Stimulated activated naive B cell treated with anti-CD40 and anti-IgM and Interleukin-4, amounts not matched to agents 10 μg/mL and 1 μg/mL and 100 μg/mL, for 72 hours (primary cell): ENCODE measurements around the gene SPACA1.

Experiments used
- ATAC-seq, 2 donors: fragments of 150-1000 bp; cut with Tn5 transposase; replicated peaks; 2 replicates each; pipeline ENCODE4 v1.10.0; 2021; ENCODE audit warnings: moderate library complexity in 1 of 2
- DNase-seq: peaks from one replicate; pipeline ENCODE4 v3.0.0; 2021
- H3K27ac Mint-ChIP-seq: one replicate; pipeline ENCODE4 v1.8.0; 2022; ENCODE audit warnings: mild to moderate bottlenecking, mixed read lengths
- H3K27me3 Mint-ChIP-seq, 2 donors: one replicate each; pipeline ENCODE4 v1.8.0; 2022; ENCODE audit warnings: mixed read lengths in 2 of 2
- H3K36me3 Mint-ChIP-seq, 2 donors: one replicate each; pipeline ENCODE4 v1.8.0; 2022; ENCODE audit warnings: mixed read lengths in 2 of 2, mild to moderate bottlenecking in 1 of 2
- H3K4me1 Mint-ChIP-seq, 2 donors: one replicate each; pipeline ENCODE4 v1.8.0; 2022; ENCODE audit warnings: mixed read lengths in 2 of 2, mild to moderate bottlenecking in 1 of 2
- H3K4me3 Mint-ChIP-seq, 2 donors: one replicate each; pipeline ENCODE4 v1.8.0; 2022; ENCODE audit warnings: mild to moderate bottlenecking in 2 of 2, mixed read lengths in 2 of 2, moderate library complexity in 1 of 2
- H3K9me3 Mint-ChIP-seq, 2 donors: one replicate each; pipeline ENCODE4 v1.8.0; 2022; ENCODE audit warnings: mixed read lengths in 2 of 2, mild to moderate bottlenecking in 1 of 2

Gene SPACA1

GRCh38 chr6:88048578-88048977 is 937 bp downstream of the SPACA1 start:
- H3K36me3 Mint-ChIP-seq, result no peaks in the 10 kb centered on the region
- H3K27ac Mint-ChIP-seq, result no peak overlapping the region
- no peak for ATAC-seq
- peaks cover 5 to 13% of the 10 kb centered on the region in 2 donors for H3K27me3 Mint-ChIP-seq
- DNase-seq, result no peak
- no peak overlapping the region for H3K4me3 Mint-ChIP-seq
- H3K9me3 Mint-ChIP-seq, result no peaks in the 10 kb centered on the region
- H3K4me1 Mint-ChIP-seq, result no peaks in the 10 kb centered on the region

GRCh38 chr6:88050140-88050818 is 2.6 kb downstream of the SPACA1 start:
- Mint-ChIP-seq H3K9me3 (no peaks in the 10 kb centered on the region), H3K27ac (no peak overlapping the region), H3K4me1 (no peaks in the 10 kb centered on the region), H3K4me3 (no peak overlapping the region), H3K27me3 (peaks cover 5 to 7% of the 10 kb centered on the region in 2 donors), H3K36me3 (no peaks in the 10 kb centered on the region)
- no peak for DNase-seq
- ATAC-seq, result no peak

GRCh38 chr6:88059191-88059590 is 11.6 kb downstream of the SPACA1 start:
- H3K36me3 Mint-ChIP-seq, result no peaks in the 10 kb centered on the region
- H3K4me1 Mint-ChIP-seq, result no peaks in the 10 kb centered on the region
- ATAC-seq (no peak), DNase-seq (no peak)
- no peak overlapping the region for H3K27ac Mint-ChIP-seq
- no peak overlapping the region for H3K4me3 Mint-ChIP-seq
- peaks cover 12 to 24% of the 10 kb centered on the region in 2 donors for H3K27me3 Mint-ChIP-seq
- H3K9me3 Mint-ChIP-seq, result no peaks in the 10 kb centered on the region

GRCh38 chr6:88062376-88062775 is 14.7 kb downstream of the SPACA1 start:
- ATAC-seq, result no peak
- Mint-ChIP-seq H3K4me1 (no peaks in the 10 kb centered on the region), H3K36me3 (no peaks in the 10 kb centered on the region), H3K4me3 (no peak overlapping the region), H3K27ac (no peak overlapping the region), H3K9me3 (no peaks in the 10 kb centered on the region), H3K27me3 (peaks cover 4 to 16% of the 10 kb centered on the region in 2 donors)
- DNase-seq, result no peak

- Mint-ChIP-seq H3K4me3 (no peak overlapping the region), H3K36me3 (peaks cover 6 to 7% of the 10 kb centered on the region in 2 donors), H3K27ac (no peak overlapping the region), H3K27me3 (peaks cover 29 to 34% of the 10 kb centered on the region in 2 donors), H3K4me1 (no peaks in the 10 kb centered on the region), H3K9me3 (peaks cover 16 to 21% of the 10 kb centered on the region in 2 donors)
- DNase-seq (no peak), ATAC-seq (no peak)
These were observed 24.8 kb downstream of the SPACA1 start for GRCh38 chr6:88072462-88072861.

GRCh38 chr6:88074791-88075190 is 27.1 kb downstream of the SPACA1 start:
- ATAC-seq (no peak), DNase-seq (no peak)
- H3K9me3 Mint-ChIP-seq, result peaks cover 9 to 11% of the 10 kb centered on the region in 2 donors
- peaks cover 4% of the 10 kb centered on the region in 2 donors for H3K4me1 Mint-ChIP-seq
- H3K36me3 Mint-ChIP-seq, result peaks cover 6 to 7% of the 10 kb centered on the region in 2 donors
- H3K4me3 Mint-ChIP-seq, result no peak overlapping the region
- H3K27ac Mint-ChIP-seq, result no peak overlapping the region
- H3K27me3 Mint-ChIP-seq, result peaks cover 23 to 30% of the 10 kb centered on the region in 2 donors

- Mint-ChIP-seq H3K27ac (no peak overlapping the region), H3K9me3 (peaks cover 0 to 1% of the 10 kb centered on the region in 2 donors), H3K27me3 (peaks cover 18 to 20% of the 10 kb centered on the region in 2 donors), H3K4me3 (no peak overlapping the region), H3K36me3 (no peaks in the 10 kb centered on the region), H3K4me1 (peaks cover 4% of the 10 kb centered on the region in 2 donors)
- no peak for DNase-seq
- no peak for ATAC-seq
These were observed 29.7 kb downstream of the SPACA1 start for GRCh38 chr6:88077305-88077704.

GRCh38 chr6:88086792-88087191 is 39.2 kb downstream of the SPACA1 start:
- Mint-ChIP-seq H3K36me3 (peaks cover 4 to 7% of the 10 kb centered on the region in 2 donors), H3K27me3 (peaks cover 7 to 17% of the 10 kb centered on the region in 2 donors), H3K4me3 (no peak overlapping the region), H3K27ac (no peak overlapping the region), H3K9me3 (peaks cover 5 to 12% of the 10 kb centered on the region in 2 donors), H3K4me1 (peaks cover 5 to 9% of the 10 kb centered on the region in 2 donors)
- DNase-seq, result no peak
- no peak for ATAC-seq

GRCh38 chr6:88089708-88090107 is 42.1 kb downstream of the SPACA1 start:
- ATAC-seq (no peak), DNase-seq (no peak)
- Mint-ChIP-seq H3K4me3 (no peak overlapping the region), H3K27ac (no peak overlapping the region), H3K9me3 (no peaks in the 10 kb centered on the region), H3K36me3 (no peaks in the 10 kb centered on the region), H3K4me1 (peaks cover 5 to 9% of the 10 kb centered on the region in 2 donors), H3K27me3 (peaks cover 0 to 25% of the 10 kb centered on the region in 2 donors)

GRCh38 chr6:88105741-88106340 is 58.2 kb downstream of the SPACA1 start:
- ATAC-seq, result no peak
- Mint-ChIP-seq H3K4me1 (peaks cover 0 to 3% of the 10 kb centered on the region in 2 donors), H3K9me3 (no peaks in the 10 kb centered on the region), H3K4me3 (no peak overlapping the region), H3K27ac (no peak overlapping the region), H3K27me3 (peaks cover 0 to 7% of the 10 kb centered on the region in 2 donors), H3K36me3 (no peaks in the 10 kb centered on the region)
- no peak for DNase-seq

GRCh38 chr6:88107241-88107640 is 59.6 kb downstream of the SPACA1 start:
- ATAC-seq (no peak), DNase-seq (no peak)
- H3K4me1 Mint-ChIP-seq, result peaks cover 0 to 3% of the 10 kb centered on the region in 2 donors
- H3K9me3 Mint-ChIP-seq, result no peaks in the 10 kb centered on the region
- peaks cover 8 to 16% of the 10 kb centered on the region in 2 donors for H3K27me3 Mint-ChIP-seq
- no peaks in the 10 kb centered on the region for H3K36me3 Mint-ChIP-seq
- no peak overlapping the region for H3K4me3 Mint-ChIP-seq
- no peak overlapping the region for H3K27ac Mint-ChIP-seq

- Mint-ChIP-seq H3K27me3 (peaks cover 12 to 28% of the 10 kb centered on the region in 2 donors), H3K36me3 (no peaks in the 10 kb centered on the region), H3K4me1 (peaks cover 12 to 13% of the 10 kb centered on the region in 2 donors), H3K9me3 (peaks cover 0 to 4% of the 10 kb centered on the region in 2 donors), H3K4me3 (no peak overlapping the region), H3K27ac (no peak overlapping the region)
- no peak for DNase-seq
- ATAC-seq, result no peak
These were observed 64.3 kb downstream of the SPACA1 start for GRCh38 chr6:88111991-88112390.

- no peaks in the 10 kb centered on the region for H3K36me3 Mint-ChIP-seq
- DNase-seq (no peak), ATAC-seq (no peak)
- H3K4me3 Mint-ChIP-seq, result no peak overlapping the region
- H3K27me3 Mint-ChIP-seq, result peaks cover 12 to 26% of the 10 kb centered on the region in 2 donors
- peaks cover 0 to 4% of the 10 kb centered on the region in 2 donors for H3K9me3 Mint-ChIP-seq
- H3K27ac Mint-ChIP-seq, result peak overlapping the region; percentile 9
- peaks cover 12 to 13% of the 10 kb centered on the region in 2 donors for H3K4me1 Mint-ChIP-seq
These were observed 67.2 kb downstream of the SPACA1 start for GRCh38 chr6:88114838-88115237.

GRCh38 chr6:88115307-88115706 is 67.7 kb downstream of the SPACA1 start:
- no peak for DNase-seq
- peaks cover 0 to 4% of the 10 kb centered on the region in 2 donors for H3K9me3 Mint-ChIP-seq

GRCh38 chr6:88116276-88116675 is 68.6 kb downstream of the SPACA1 start:
- DNase-seq, result no peak
- no peaks in the 10 kb centered on the region for H3K36me3 Mint-ChIP-seq
- no peak overlapping the region for H3K27ac Mint-ChIP-seq
- no peak overlapping the region for H3K4me3 Mint-ChIP-seq
- H3K9me3 Mint-ChIP-seq, result peaks cover 0 to 4% of the 10 kb centered on the region in 2 donors
- H3K4me1 Mint-ChIP-seq, result peaks cover 12 to 13% of the 10 kb centered on the region in 2 donors
- ATAC-seq, result no peak
- H3K27me3 Mint-ChIP-seq, result peaks cover 16 to 31% of the 10 kb centered on the region in 2 donors

More at GRCh38 chr6:88115307-88115706, 67.7 kb downstream of the SPACA1 start:
- peak overlapping the region; percentile 28 for H3K27ac Mint-ChIP-seq
- peaks cover 12 to 13% of the 10 kb centered on the region in 2 donors for H3K4me1 Mint-ChIP-seq
- H3K4me3 Mint-ChIP-seq, result no peak overlapping the region
- peaks cover 16 to 31% of the 10 kb centered on the region in 2 donors for H3K27me3 Mint-ChIP-seq
- ATAC-seq, result peak in 1 of 2 donors; percentile 27
- H3K36me3 Mint-ChIP-seq, result no peaks in the 10 kb centered on the region
